HEK293 (cell line): ENCODE measurements around the gene JAGN1.

Experiments used
- EGR2 ChIP-seq: fragments of 450-650 bp; formaldehyde crosslinking; IDR thresholded peaks from 2 replicates; pipeline ENCODE4 v1.5.1; 2016; ENCODE audit warnings: low read depth, missing biosample characterization, missing genetic modification characterization
- GLIS1 ChIP-seq: fragments of 450-650 bp; formaldehyde crosslinking; IDR thresholded peaks from 2 replicates; pipeline ENCODE4 v1.5.1; 2016; ENCODE audit warnings: missing biosample characterization, missing genetic modification characterization
- KLF1 ChIP-seq: fragments of 450-650 bp; formaldehyde crosslinking; IDR thresholded peaks from 2 replicates; pipeline ENCODE4 v1.5.1; 2016; ENCODE audit warnings: missing biosample characterization, missing genetic modification characterization
- MEIS1 ChIP-seq: sonication (generic); formaldehyde crosslinking; IDR thresholded peaks from 2 replicates; pipeline ENCODE4 v1.8.1; 2022; ENCODE audit warnings: missing genetic modification reagents, mild to moderate bottlenecking, borderline replicate concordance
- SCRT1 ChIP-seq: fragments of 450-650 bp; formaldehyde crosslinking; IDR thresholded peaks from 2 replicates; pipeline ENCODE4 v1.5.1; 2016; ENCODE audit warnings: missing biosample characterization, missing genetic modification characterization, borderline replicate concordance
- YY1 ChIP-seq: fragments of 450-650 bp; formaldehyde crosslinking; IDR thresholded peaks from 2 replicates; pipeline ENCODE4 v1.5.1; 2018; ENCODE audit warnings: missing biosample characterization, missing genetic modification characterization
- YY2 ChIP-seq: fragments of 450-650 bp; formaldehyde crosslinking; IDR thresholded peaks from 2 replicates; pipeline ENCODE4 v1.5.1; 2016; ENCODE audit warnings: missing biosample characterization, missing genetic modification characterization
- ZNF10 ChIP-seq: fragments of 450-650 bp; formaldehyde crosslinking; IDR thresholded peaks from 2 replicates; pipeline ENCODE4 v1.5.1; 2017; ENCODE audit warnings: missing biosample characterization, missing genetic modification characterization
- ZNF112 ChIP-seq: fragments of 450-650 bp; formaldehyde crosslinking; IDR thresholded peaks from 2 replicates; pipeline ENCODE4 v1.5.0; 2017; ENCODE audit warnings: missing biosample characterization, missing genetic modification characterization
- ZNF114 ChIP-seq: fragments of 450-650 bp; formaldehyde crosslinking; IDR thresholded peaks from 2 replicates; pipeline ENCODE4 v1.5.0; 2017; ENCODE audit warnings: missing biosample characterization, missing genetic modification characterization
- ZNF169 ChIP-seq: fragments of 450-650 bp; formaldehyde crosslinking; IDR thresholded peaks from 2 replicates; pipeline ENCODE4 v1.5.1; 2016; ENCODE audit warnings: missing biosample characterization, missing genetic modification characterization
- ZNF175 ChIP-seq: fragments of 450-650 bp; formaldehyde crosslinking; IDR thresholded peaks from 2 replicates; pipeline ENCODE4 v1.5.1; 2016; ENCODE audit warnings: missing biosample characterization, missing genetic modification characterization
- ZNF248 ChIP-seq: fragments of 450-650 bp; formaldehyde crosslinking; IDR thresholded peaks from 2 replicates; pipeline ENCODE4 v1.5.1; 2017; ENCODE audit warnings: missing biosample characterization, missing genetic modification characterization
- ZNF530 ChIP-seq: fragments of 450-650 bp; formaldehyde crosslinking; IDR thresholded peaks from 2 replicates; pipeline ENCODE4 v1.5.1; 2016; ENCODE audit warnings: low read depth, missing biosample characterization, missing genetic modification characterization
- ZNF544 ChIP-seq: fragments of 450-650 bp; formaldehyde crosslinking; IDR thresholded peaks from 2 replicates; pipeline ENCODE4 v1.5.0; 2017; ENCODE audit warnings: missing biosample characterization, missing genetic modification characterization
- ZNF558 ChIP-seq: fragments of 450-650 bp; formaldehyde crosslinking; IDR thresholded peaks from 2 replicates; pipeline ENCODE4 v1.5.1; 2016; ENCODE audit warnings: missing biosample characterization, missing genetic modification characterization
- ZNF610 ChIP-seq: fragments of 450-650 bp; formaldehyde crosslinking; IDR thresholded peaks from 2 replicates; pipeline ENCODE4 v1.5.1; 2016; ENCODE audit warnings: missing biosample characterization, missing genetic modification characterization, borderline replicate concordance
- ZNF621 ChIP-seq: fragments of 450-650 bp; formaldehyde crosslinking; IDR thresholded peaks from 2 replicates; pipeline ENCODE4 v1.5.1; 2017; ENCODE audit warnings: missing biosample characterization, missing genetic modification characterization
- ZNF654 ChIP-seq: fragments of 450-650 bp; formaldehyde crosslinking; IDR thresholded peaks from 2 replicates; pipeline ENCODE4 v1.5.1; 2016; ENCODE audit warnings: low read depth, missing biosample characterization, missing genetic modification characterization
- ZNF658 ChIP-seq: fragments of 450-650 bp; formaldehyde crosslinking; IDR thresholded peaks from 2 replicates; pipeline ENCODE4; 2016; ENCODE audit warnings: missing biosample characterization, missing genetic modification characterization
- ZNF664 ChIP-seq: fragments of 450-650 bp; formaldehyde crosslinking; IDR thresholded peaks from 2 replicates; pipeline ENCODE4 v1.5.1; 2016; ENCODE audit warnings: missing biosample characterization, missing genetic modification characterization
- ZNF768 ChIP-seq: fragments of 450-650 bp; formaldehyde crosslinking; IDR thresholded peaks from 2 replicates; pipeline ENCODE4 v1.5.1; 2018; ENCODE audit warnings: missing biosample characterization, mild to moderate bottlenecking, missing genetic modification characterization
- ZNF791 ChIP-seq: fragments of 450-650 bp; formaldehyde crosslinking; IDR thresholded peaks from 2 replicates; pipeline ENCODE4 v1.5.1; 2016; ENCODE audit warnings: missing biosample characterization, missing genetic modification characterization
- ZNF843 ChIP-seq: fragments of 450-650 bp; formaldehyde crosslinking; IDR thresholded peaks from 2 replicates; pipeline ENCODE4 v1.5.1; 2016; ENCODE audit warnings: missing biosample characterization, missing genetic modification characterization
- TF ChIP-seq, protein P1 (sequence below): fragments of 450-650 bp; formaldehyde crosslinking; IDR thresholded peaks from 2 replicates; pipeline ENCODE4 v1.5.1; 2016; ENCODE audit warnings: missing biosample characterization, missing genetic modification characterization
- TF ChIP-seq, protein P2 (sequence below): fragments of 450-650 bp; formaldehyde crosslinking; IDR thresholded peaks from 2 replicates; pipeline ENCODE4 v1.5.1; 2016; ENCODE audit warnings: missing biosample characterization, missing genetic modification characterization
- TF ChIP-seq, protein P3 (sequence below): fragments of 450-650 bp; formaldehyde crosslinking; IDR thresholded peaks from 2 replicates; pipeline ENCODE4 v1.5.1; 2016; ENCODE audit warnings: missing biosample characterization, missing genetic modification characterization
- TF ChIP-seq, protein P4 (sequence below): fragments of 450-650 bp; formaldehyde crosslinking; IDR thresholded peaks from 2 replicates; pipeline ENCODE4 v1.5.1; 2016; ENCODE audit warnings: missing biosample characterization, missing genetic modification characterization, low read depth
- TF ChIP-seq, protein P5 (sequence below): fragments of 450-650 bp; formaldehyde crosslinking; IDR thresholded peaks from 2 replicates; pipeline ENCODE4 v1.5.1; 2016; ENCODE audit warnings: missing biosample characterization, missing genetic modification characterization
- TF ChIP-seq, protein P6 (sequence below): fragments of 450-650 bp; formaldehyde crosslinking; IDR thresholded peaks from 2 replicates; pipeline ENCODE4 v1.5.1; 2016; ENCODE audit warnings: missing biosample characterization, missing genetic modification characterization
- TF ChIP-seq, protein P7 (sequence below): fragments of 450-650 bp; formaldehyde crosslinking; IDR thresholded peaks from 2 replicates; pipeline ENCODE4 v1.5.1; 2017; ENCODE audit warnings: missing biosample characterization, missing genetic modification characterization
- TF ChIP-seq, protein P8 (sequence below): fragments of 450-650 bp; formaldehyde crosslinking; IDR thresholded peaks from 2 replicates; pipeline ENCODE4 v1.5.1; 2016; ENCODE audit warnings: missing biosample characterization, missing genetic modification characterization

Gene JAGN1

DNA sequence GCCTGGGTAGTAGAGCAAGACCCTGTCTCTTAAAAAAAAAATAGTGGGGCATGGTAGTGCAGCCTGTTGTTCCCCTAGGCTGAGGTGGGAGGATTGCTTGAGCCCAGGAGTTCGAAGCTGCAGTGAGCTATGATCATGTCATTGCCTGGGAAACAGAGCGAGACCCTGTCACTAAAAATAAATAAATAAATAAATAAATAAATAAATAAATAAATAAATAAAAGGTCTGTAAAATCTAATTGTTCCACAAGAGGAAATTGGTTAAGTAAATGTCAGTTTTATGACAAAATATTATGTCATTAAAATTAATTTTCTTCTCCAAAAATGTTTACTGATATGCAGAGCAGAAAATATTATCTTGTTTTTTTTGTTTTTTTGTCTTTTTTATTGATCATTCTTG lies 48.6 kb downstream of the JAGN1 start (continued):
- TF ChIP-seq SCRT1 (tag by site-specific recombination): no peak
- no peak for TF ChIP-seq ZNF175 (tag by site-specific recombination)
- peak; percentile 62; the same call in 1 of the 2 replicates for TF ChIP-seq ZNF530
- no peak for TF ChIP-seq KLF1 (tag by site-specific recombination)
- TF ChIP-seq GLIS1 (tag by site-specific recombination): no peak
- TF ChIP-seq ZNF248 (tag by site-specific recombination): no peak
- TF ChIP-seq ZNF112: no peak
- TF ChIP-seq, protein P1, sequence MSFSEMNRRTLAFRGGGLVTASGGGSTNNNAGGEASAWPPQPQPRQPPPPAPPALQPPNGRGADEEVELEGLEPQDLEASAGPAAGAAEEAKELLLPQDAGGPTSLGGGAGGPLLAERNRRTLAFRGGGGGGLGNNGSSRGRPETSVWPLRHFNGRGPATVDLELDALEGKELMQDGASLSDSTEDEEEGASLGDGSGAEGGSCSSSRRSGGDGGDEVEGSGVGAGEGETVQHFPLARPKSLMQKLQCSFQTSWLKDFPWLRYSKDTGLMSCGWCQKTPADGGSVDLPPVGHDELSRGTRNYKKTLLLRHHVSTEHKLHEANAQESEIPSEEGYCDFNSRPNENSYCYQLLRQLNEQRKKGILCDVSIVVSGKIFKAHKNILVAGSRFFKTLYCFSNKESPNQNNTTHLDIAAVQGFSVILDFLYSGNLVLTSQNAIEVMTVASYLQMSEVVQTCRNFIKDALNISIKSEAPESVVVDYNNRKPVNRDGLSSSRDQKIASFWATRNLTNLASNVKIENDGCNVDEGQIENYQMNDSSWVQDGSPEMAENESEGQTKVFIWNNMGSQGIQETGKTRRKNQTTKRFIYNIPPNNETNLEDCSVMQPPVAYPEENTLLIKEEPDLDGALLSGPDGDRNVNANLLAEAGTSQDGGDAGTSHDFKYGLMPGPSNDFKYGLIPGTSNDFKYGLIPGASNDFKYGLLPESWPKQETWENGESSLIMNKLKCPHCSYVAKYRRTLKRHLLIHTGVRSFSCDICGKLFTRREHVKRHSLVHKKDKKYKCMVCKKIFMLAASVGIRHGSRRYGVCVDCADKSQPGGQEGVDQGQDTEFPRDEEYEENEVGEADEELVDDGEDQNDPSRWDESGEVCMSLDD (tag by site-specific recombination): no peak
- no peak for TF ChIP-seq ZNF544 (tag by site-specific recombination)
- TF ChIP-seq ZNF843: no peak
- TF ChIP-seq ZNF558 (tag by site-specific recombination): peak; percentile 81
- TF ChIP-seq ZNF654 (tag by site-specific recombination): peak; percentile 46
- TF ChIP-seq ZNF658 (tag by site-specific recombination): no peak
- TF ChIP-seq, protein P2, sequence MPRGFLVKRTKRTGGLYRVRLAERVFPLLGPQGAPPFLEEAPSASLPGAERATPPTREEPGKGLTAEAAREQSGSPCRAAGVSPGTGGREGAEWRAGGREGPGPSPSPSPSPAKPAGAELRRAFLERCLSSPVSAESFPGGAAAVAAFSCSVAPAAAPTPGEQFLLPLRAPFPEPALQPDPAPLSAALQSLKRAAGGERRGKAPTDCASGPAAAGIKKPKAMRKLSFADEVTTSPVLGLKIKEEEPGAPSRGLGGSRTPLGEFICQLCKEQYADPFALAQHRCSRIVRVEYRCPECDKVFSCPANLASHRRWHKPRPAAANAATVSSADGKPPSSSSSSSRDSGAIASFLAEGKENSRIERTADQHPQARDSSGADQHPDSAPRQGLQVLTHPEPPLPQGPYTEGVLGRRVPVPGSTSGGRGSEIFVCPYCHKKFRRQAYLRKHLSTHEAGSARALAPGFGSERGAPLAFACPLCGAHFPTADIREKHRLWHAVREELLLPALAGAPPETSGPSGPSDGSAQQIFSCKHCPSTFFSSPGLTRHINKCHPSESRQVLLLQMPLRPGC (tag by site-specific recombination): no peak
- TF ChIP-seq ZNF169 (tag by site-specific recombination): no peak
- no peak for TF ChIP-seq ZNF768 (tag by site-specific recombination)
- TF ChIP-seq YY1 (tag by site-specific recombination): no peak
- TF ChIP-seq EGR2 (tag by site-specific recombination): no peak
- TF ChIP-seq ZNF610 (tag by site-specific recombination): no peak
- no peak for TF ChIP-seq ZNF10 (tag by site-specific recombination)
- TF ChIP-seq, protein P3, sequence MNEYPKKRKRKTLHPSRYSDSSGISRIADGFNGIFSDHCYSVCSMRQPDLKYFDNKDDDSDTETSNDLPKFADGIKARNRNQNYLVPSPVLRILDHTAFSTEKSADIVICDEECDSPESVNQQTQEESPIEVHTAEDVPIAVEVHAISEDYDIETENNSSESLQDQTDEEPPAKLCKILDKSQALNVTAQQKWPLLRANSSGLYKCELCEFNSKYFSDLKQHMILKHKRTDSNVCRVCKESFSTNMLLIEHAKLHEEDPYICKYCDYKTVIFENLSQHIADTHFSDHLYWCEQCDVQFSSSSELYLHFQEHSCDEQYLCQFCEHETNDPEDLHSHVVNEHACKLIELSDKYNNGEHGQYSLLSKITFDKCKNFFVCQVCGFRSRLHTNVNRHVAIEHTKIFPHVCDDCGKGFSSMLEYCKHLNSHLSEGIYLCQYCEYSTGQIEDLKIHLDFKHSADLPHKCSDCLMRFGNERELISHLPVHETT (tag by site-specific recombination): no peak
- TF ChIP-seq, protein P4, sequence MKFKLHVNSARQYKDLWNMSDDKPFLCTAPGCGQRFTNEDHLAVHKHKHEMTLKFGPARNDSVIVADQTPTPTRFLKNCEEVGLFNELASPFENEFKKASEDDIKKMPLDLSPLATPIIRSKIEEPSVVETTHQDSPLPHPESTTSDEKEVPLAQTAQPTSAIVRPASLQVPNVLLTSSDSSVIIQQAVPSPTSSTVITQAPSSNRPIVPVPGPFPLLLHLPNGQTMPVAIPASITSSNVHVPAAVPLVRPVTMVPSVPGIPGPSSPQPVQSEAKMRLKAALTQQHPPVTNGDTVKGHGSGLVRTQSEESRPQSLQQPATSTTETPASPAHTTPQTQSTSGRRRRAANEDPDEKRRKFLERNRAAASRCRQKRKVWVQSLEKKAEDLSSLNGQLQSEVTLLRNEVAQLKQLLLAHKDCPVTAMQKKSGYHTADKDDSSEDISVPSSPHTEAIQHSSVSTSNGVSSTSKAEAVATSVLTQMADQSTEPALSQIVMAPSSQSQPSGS (tag by site-specific recombination): no peak
- peak; percentile 79; the same call in 1 of the 2 replicates for TF ChIP-seq ZNF664 (tag by site-specific recombination)
- TF ChIP-seq, protein P5, sequence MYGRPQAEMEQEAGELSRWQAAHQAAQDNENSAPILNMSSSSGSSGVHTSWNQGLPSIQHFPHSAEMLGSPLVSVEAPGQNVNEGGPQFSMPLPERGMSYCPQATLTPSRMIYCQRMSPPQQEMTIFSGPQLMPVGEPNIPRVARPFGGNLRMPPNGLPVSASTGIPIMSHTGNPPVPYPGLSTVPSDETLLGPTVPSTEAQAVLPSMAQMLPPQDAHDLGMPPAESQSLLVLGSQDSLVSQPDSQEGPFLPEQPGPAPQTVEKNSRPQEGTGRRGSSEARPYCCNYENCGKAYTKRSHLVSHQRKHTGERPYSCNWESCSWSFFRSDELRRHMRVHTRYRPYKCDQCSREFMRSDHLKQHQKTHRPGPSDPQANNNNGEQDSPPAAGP (tag by site-specific recombination): no peak
- TF ChIP-seq ZNF791: peak; percentile 82
- TF ChIP-seq, protein P6, sequence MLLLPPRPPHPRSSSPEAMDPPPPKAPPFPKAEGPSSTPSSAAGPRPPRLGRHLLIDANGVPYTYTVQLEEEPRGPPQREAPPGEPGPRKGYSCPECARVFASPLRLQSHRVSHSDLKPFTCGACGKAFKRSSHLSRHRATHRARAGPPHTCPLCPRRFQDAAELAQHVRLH (tag by site-specific recombination): peak; percentile 65
- no peak for TF ChIP-seq YY2 (tag by site-specific recombination)
- no peak for TF ChIP-seq ZNF114 (tag by site-specific recombination)
- no peak for TF ChIP-seq MEIS1 (CRISPR knock-in tag)
- TF ChIP-seq ZNF621 (tag by site-specific recombination): no peak
- TF ChIP-seq, protein P7, sequence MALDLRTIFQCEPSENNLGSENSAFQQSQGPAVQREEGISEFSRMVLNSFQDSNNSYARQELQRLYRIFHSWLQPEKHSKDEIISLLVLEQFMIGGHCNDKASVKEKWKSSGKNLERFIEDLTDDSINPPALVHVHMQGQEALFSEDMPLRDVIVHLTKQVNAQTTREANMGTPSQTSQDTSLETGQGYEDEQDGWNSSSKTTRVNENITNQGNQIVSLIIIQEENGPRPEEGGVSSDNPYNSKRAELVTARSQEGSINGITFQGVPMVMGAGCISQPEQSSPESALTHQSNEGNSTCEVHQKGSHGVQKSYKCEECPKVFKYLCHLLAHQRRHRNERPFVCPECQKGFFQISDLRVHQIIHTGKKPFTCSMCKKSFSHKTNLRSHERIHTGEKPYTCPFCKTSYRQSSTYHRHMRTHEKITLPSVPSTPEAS (tag by site-specific recombination): no peak
- TF ChIP-seq, protein P8, sequence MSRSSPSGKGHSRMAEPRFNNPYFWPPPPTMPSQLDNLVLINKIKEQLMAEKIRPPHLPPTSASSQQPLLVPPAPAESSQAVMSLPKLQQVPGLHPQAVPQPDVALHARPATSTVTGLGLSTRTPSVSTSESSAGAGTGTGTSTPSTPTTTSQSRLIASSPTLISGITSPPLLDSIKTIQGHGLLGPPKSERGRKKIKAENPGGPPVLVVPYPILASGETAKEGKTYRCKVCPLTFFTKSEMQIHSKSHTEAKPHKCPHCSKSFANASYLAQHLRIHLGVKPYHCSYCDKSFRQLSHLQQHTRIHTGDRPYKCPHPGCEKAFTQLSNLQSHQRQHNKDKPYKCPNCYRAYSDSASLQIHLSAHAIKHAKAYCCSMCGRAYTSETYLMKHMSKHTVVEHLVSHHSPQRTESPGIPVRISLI (tag by site-specific recombination): 0 out of 2 replicates have a peak, but pooled peaks have one; percentile 31
